Common myeloid progenitor, CD34-positive (primary cell): Measurements from ENCODE around the gene EVL.
"Not testable (repeated sequence)": the region's sequence is repeated elsewhere in the genome, so short reads cannot be mapped to it uniquely, and the experiment has no call there.

Source experiments
- CTCF ChIA-PET: fragments of 350-600 bp; sonication (Branson Sonifier 250); formaldehyde crosslinking; loops from one replicate; lab custom pipeline; 2021; ENCODE audit warnings: antibody characterized with exemption; lab: Charles Lee
- POLR2A ChIA-PET: fragments of 350-600 bp; sonication (Branson Sonifier 250); formaldehyde crosslinking; loops from one replicate; lab custom pipeline; 2021; ENCODE audit warnings: antibody characterized with exemption; lab: Charles Lee
- DNase-seq, 3 donors: peaks; one replicate each; pipeline versions ENCODE4 v3.0.0 to v3.0.0-alpha.2; 2013
- H3K27ac ChIP-seq, 2 experiments: 1 replicate in 1 of 2; 2 replicates in 1 of 2; pipeline ENCODE4 v1.7.0; 2013; ENCODE audit warnings: inconsistent platforms in 2 of 2, low read length in 2 of 2, mild to moderate bottlenecking in 2 of 2, low read depth in 1 of 2, moderate library complexity in 1 of 2; ENCODE audit not compliant: severe bottlenecking in 2 of 2, insufficient read depth in 1 of 2, poor library complexity in 1 of 2
- H3K27me3 ChIP-seq, 5 experiments: replicated peaks in 2 of 5; 1 replicate in 3 of 5; 2 replicates in 2 of 5; pipeline versions ENCODE4 v1.6.1 to v1.7.0; 2013; ENCODE audit warnings: low read length in 4 of 5, mild to moderate bottlenecking in 2 of 5, moderate library complexity in 2 of 5, inconsistent platforms in 1 of 5; ENCODE audit not compliant: insufficient read depth in 5 of 5, control insufficient read depth in 4 of 5
- H3K36me3 ChIP-seq, 4 experiments: 1 replicate in 2 of 4; 2 replicates in 2 of 4; pipeline versions ENCODE4 v1.6.1 to v1.7.0; 2013; ENCODE audit warnings: low read length in 3 of 4, control low read depth in 1 of 4, mild to moderate bottlenecking in 1 of 4; ENCODE audit not compliant: control insufficient read depth in 4 of 4, insufficient read depth in 4 of 4
- H3K4me1 ChIP-seq, 4 experiments: 1 replicate in 3 of 4; 2 replicates in 1 of 4; pipeline versions ENCODE4 v1.6.1 to v1.7.1; 2013; ENCODE audit warnings: low read length in 3 of 4, mild to moderate bottlenecking in 3 of 4, control low read depth in 1 of 4, inconsistent platforms in 1 of 4, moderate library complexity in 1 of 4; ENCODE audit not compliant: control insufficient read depth in 4 of 4, insufficient read depth in 4 of 4; ENCODE audit errors: control extremely low read depth in 1 of 4
- H3K4me3 ChIP-seq, 7 experiments: 1 replicate in 4 of 7; 2 replicates in 3 of 7; pipeline versions ENCODE4 v1.5.1 to v1.7.0; 2013; ENCODE audit warnings: mild to moderate bottlenecking in 7 of 7, low read length in 6 of 7, moderate library complexity in 6 of 7, inconsistent platforms in 2 of 7, low read depth in 2 of 7, control low read depth in 1 of 7; ENCODE audit not compliant: insufficient read depth in 4 of 7, control insufficient read depth in 1 of 7; ENCODE audit errors: extremely low read depth in 1 of 7
- H3K9me3 ChIP-seq, 5 experiments: 1 replicate in 4 of 5; 2 replicates in 1 of 5; pipeline versions ENCODE4 v1.6.1 to v1.7.1; 2013; ENCODE audit warnings: low read length in 4 of 5, mild to moderate bottlenecking in 2 of 5, inconsistent platforms in 1 of 5, low read depth in 1 of 5, moderate library complexity in 1 of 5; ENCODE audit not compliant: control insufficient read depth in 4 of 5, insufficient read depth in 2 of 5; ENCODE audit errors: control extremely low read depth in 1 of 5
- WGBS: methylation state at CpG from one replicate; pipeline ENCODE4 v1.1.5; 2013; ENCODE audit not compliant: insufficient coverage; 5-methylcytosine and 5-hydroxymethylcytosine counted together

The EVL gene

GRCh38 chr14:100063314-100063941 lies 1.8 kb upstream of the EVL start:
- no peaks in the 10 kb centered on the region for H3K27me3 ChIP-seq
- no peak for DNase-seq
- POLR2A ChIA-PET: no interaction called here
- 100% methylated on average over 5 of the region's 6 CpGs for WGBS
- CTCF ChIA-PET: interaction anchor here (26.8 kb wide), 1 partner anchor 33 kb away, joined by 1065 read pairs; no protein-coding TSS in a partner anchor
- H3K9me3 ChIP-seq: no peaks in the 10 kb centered on the region
- no peaks in the 10 kb centered on the region for H3K36me3 ChIP-seq
- H3K4me3 ChIP-seq: no peak overlapping the region
- peaks cover 37 to 90% (median 67%) of the 10 kb centered on the region in 4 experiments for H3K4me1 ChIP-seq
- peak overlapping the region in 1 of 2 experiments; percentile 45 for H3K27ac ChIP-seq

- Histone ChIP-seq H3K4me1 (peaks cover 35 to 92% (median 76%) of the 10 kb centered on the region in 4 experiments), H3K27ac (peak overlapping the region in 1 of 2 experiments; percentile 92), H3K4me3 (peak overlapping the region in 4 of 7 experiments; percentile 2 to 64 (median 58))
- H3K9me3 ChIP-seq, DNase-seq, H3K36me3 ChIP-seq, H3K27me3 ChIP-seq: not testable (repeated sequence)
- POLR2A ChIA-PET: interaction anchor here (1.0 to 2.2 kb wide), 2 partner anchors 15 to 17 kb away, joined by 3 to 12 read pairs; no protein-coding TSS in a partner anchor
- 59% methylated on average over 2 of the region's 12 CpGs for WGBS
- CTCF ChIA-PET: interaction anchor here (1.2 to 26.8 kb wide), 3 partner anchors 8 to 38 kb away, joined by 5 to 1065 read pairs (median 52); no protein-coding TSS in a partner anchor
Observed at GRCh38 chr14:100064335-100065092, 708 bp upstream of the EVL start.

GRCh38 chr14:100065942-100066574 lies 836 bp downstream of the EVL start:
- WGBS: 0% methylated on average over 8 of the region's 10 CpGs
- H3K4me3 ChIP-seq: peak overlapping the region in 6 of 7 experiments; percentile 3 to 64 (median 50)
- H3K27ac ChIP-seq: peak overlapping the region; percentile 82 to 92
- DNase-seq: peak; percentile 81 to 91 (median 91)
- H3K4me1 ChIP-seq: peaks cover 44 to 99% (median 87%) of the 10 kb centered on the region in 4 experiments
- H3K9me3 ChIP-seq: no peaks in the 10 kb centered on the region
- H3K27me3 ChIP-seq: no peaks in the 10 kb centered on the region
- CTCF ChIA-PET: interaction anchor here (0.9 to 26.8 kb wide), 6 partner anchors 10 to 84 kb away, joined by 3 to 1065 read pairs (median 8); no protein-coding TSS in a partner anchor
- H3K36me3 ChIP-seq: peaks cover 0 to 13% (median 0%) of the 10 kb centered on the region in 4 experiments
- POLR2A ChIA-PET: interaction anchor here (1.2 to 2.2 kb wide), 2 partner anchors 9 to 14 kb away, joined by 3 to 12 read pairs; no protein-coding TSS in a partner anchor

- no peaks in the 10 kb centered on the region for H3K9me3 ChIP-seq
- H3K4me1 ChIP-seq: peaks cover 51 to 100% (median 92%) of the 10 kb centered on the region in 4 experiments
- 32% methylated on average over 5 of the region's 10 CpGs for WGBS
- CTCF ChIA-PET: interaction anchor here (0.9 to 26.8 kb wide), 7 partner anchors 11 to 85 kb away, joined by 3 to 1065 read pairs (median 4); no protein-coding TSS in a partner anchor
- H3K27me3 ChIP-seq: no peaks in the 10 kb centered on the region
- peaks cover 0 to 16% (median 0%) of the 10 kb centered on the region in 4 experiments for H3K36me3 ChIP-seq
- peak overlapping the region; percentile 13 to 64 (median 39) for H3K4me3 ChIP-seq
- peak in 1 of 3 donors; percentile 21 for DNase-seq
- H3K27ac ChIP-seq: peak overlapping the region; percentile 82 to 92
- POLR2A ChIA-PET: interaction anchor here (1.2 to 2.2 kb wide), 2 partner anchors 10 to 13 kb away, joined by 3 to 12 read pairs; no protein-coding TSS in a partner anchor
Observed at GRCh38 chr14:100066962-100067361, 1.7 kb downstream of the EVL start.

- Histone ChIP-seq H3K27ac (peak overlapping the region; percentile 82 to 92), H3K27me3 (no peaks in the 10 kb centered on the region), H3K9me3 (no peaks in the 10 kb centered on the region), H3K36me3 (peaks cover 0 to 16% (median 0%) of the 10 kb centered on the region in 4 experiments), H3K4me3 (peak overlapping the region in 5 of 7 experiments; percentile 13 to 64 (median 44)), H3K4me1 (peaks cover 52 to 100% (median 95%) of the 10 kb centered on the region in 4 experiments)
- ChIA-PET CTCF (interaction anchor here (1.2 to 26.8 kb wide), 5 partner anchors 11 to 85 kb away, joined by 3 to 1065 read pairs (median 11); no protein-coding TSS in a partner anchor), POLR2A (interaction anchor here (1.2 to 2.1 kb wide), 2 partner anchors 10 to 12 kb away, joined by 3 to 9 read pairs; no protein-coding TSS in a partner anchor)
- WGBS: 80% methylated on average over 6 of the region's 6 CpGs
- no peak for DNase-seq
Observed at GRCh38 chr14:100067481-100067880, 2.3 kb downstream of the EVL start.
